ENCODE data around the gene EDN3.

The EDN3 gene

DNA sequence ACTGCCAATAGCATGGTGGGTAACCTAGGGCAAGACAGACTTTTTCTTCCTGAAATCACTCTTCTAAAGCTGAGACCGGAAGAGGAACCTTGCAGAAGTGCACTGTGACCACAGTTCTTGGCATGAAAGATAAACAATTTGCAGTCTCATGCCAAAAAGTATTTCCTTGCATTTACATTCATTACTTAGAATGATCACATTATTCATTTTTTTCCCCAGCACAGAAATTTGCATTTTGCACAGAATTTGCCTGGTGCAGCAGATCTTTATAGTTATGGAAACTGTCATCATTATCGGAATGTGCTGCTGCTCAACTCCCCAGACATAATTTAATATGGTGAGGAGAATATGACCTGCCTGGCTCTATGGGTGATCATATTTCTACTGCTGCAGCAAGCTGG is 42.2 kb upstream of the EDN3 start:
- H3K18ac ChIP-seq (ENCODE audit: low read length) = no peak overlapping the region
- H3K4me2 ChIP-seq (ENCODE audit: low read length) = no peak overlapping the region
- no peak overlapping the region for H2AFZ ChIP-seq (ENCODE audit: insufficient read depth, low read length, poor library complexity)
- no CpG with 5 or more reads among the region's 2 CpGs for WGBS (ENCODE audit: extremely low coverage, insufficient coverage, insufficient read length)
- H3K23ac ChIP-seq (ENCODE audit: low read length) = no peak overlapping the region
- no peaks in the 10 kb centered on the region for H3K36me3 ChIP-seq (ENCODE audit: control insufficient read depth in 1 of 2, insufficient read depth in 2 of 2, low read length in 2 of 2)
- H4K91ac ChIP-seq (ENCODE audit: low read depth, low read length) = no peak overlapping the region
- H4K12ac ChIP-seq (ENCODE audit: low read depth, low read length) = no peak overlapping the region
- H3K79me2 ChIP-seq (ENCODE audit: control insufficient read depth, insufficient read depth, low read length, poor library complexity) = no peaks in the 10 kb centered on the region
- H3K79me1 ChIP-seq (ENCODE audit: low read length) = no peaks in the 10 kb centered on the region
- H3K4ac ChIP-seq (ENCODE audit: low read depth, low read length) = no peak overlapping the region
- H3K27me3 ChIP-seq (ENCODE audit: insufficient read depth, low read length) = no peaks in the 10 kb centered on the region
- no peak for DNase-seq
- no peak overlapping the region for H2BK120ac ChIP-seq (ENCODE audit: insufficient read depth, low read length, poor library complexity)
- no peak overlapping the region for H2BK12ac ChIP-seq (ENCODE audit: low read length)
- no peak overlapping the region for H3K14ac ChIP-seq (ENCODE audit: low read length)
- H3K9ac ChIP-seq (ENCODE audit: low read length) = no peak overlapping the region
- H2AK5ac ChIP-seq (ENCODE audit: low read length) = no peak overlapping the region
- no peaks in the 10 kb centered on the region for H3K9me3 ChIP-seq (ENCODE audit: insufficient read depth, low read depth, low read length)
- no peak overlapping the region for H2BK5ac ChIP-seq (ENCODE audit: low read depth, low read length, poor library complexity)
- peaks cover 0 to 3% of the 10 kb centered on the region in 2 experiments for H3K4me1 ChIP-seq (ENCODE audit: control insufficient read depth in 1 of 2, insufficient read depth in 2 of 2, low read length in 2 of 2)
- H3K27ac ChIP-seq (ENCODE audit: low read depth, low read length) = no peak overlapping the region
- H3K4me3 ChIP-seq (ENCODE audit: low read depth, low read length) = no peak overlapping the region
- H4K8ac ChIP-seq (ENCODE audit: low read depth, low read length) = no peak overlapping the region

DNA sequence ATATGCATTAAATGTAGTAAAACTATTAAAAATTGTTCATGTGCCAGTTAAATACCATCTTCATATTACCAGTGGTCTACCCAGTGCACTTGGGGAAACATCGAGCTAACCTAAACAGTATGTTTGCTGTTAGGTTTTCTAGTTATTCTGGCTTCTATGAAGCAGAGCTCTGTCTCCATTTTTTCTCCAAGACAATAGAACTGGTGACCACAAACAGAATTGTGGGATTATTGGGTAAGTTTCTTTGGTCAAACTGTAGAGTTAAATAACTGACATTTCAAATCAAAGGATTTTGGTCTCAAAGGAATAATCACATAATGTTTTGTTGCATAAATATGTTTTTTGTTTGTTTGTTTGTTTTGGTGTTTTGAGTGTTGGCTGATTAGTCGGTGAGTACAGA is 40.5 kb upstream of the EDN3 start:
- Histone ChIP-seq H2AFZ (ENCODE audit: insufficient read depth, low read length, poor library complexity) (no peak overlapping the region), H2AK5ac (ENCODE audit: low read length) (no peak overlapping the region), H3K79me2 (ENCODE audit: control insufficient read depth, insufficient read depth, low read length, poor library complexity) (no peaks in the 10 kb centered on the region), H3K14ac (ENCODE audit: low read length) (no peak overlapping the region), H3K4me3 (ENCODE audit: low read depth, low read length) (no peak overlapping the region), H4K12ac (ENCODE audit: low read depth, low read length) (no peak overlapping the region), H3K9ac (ENCODE audit: low read length) (no peak overlapping the region), H3K36me3 (ENCODE audit: control insufficient read depth in 1 of 2, insufficient read depth in 2 of 2, low read length in 2 of 2) (no peaks in the 10 kb centered on the region), H4K8ac (ENCODE audit: low read depth, low read length) (no peak overlapping the region), H2BK120ac (ENCODE audit: insufficient read depth, low read length, poor library complexity) (no peak overlapping the region), H2BK12ac (ENCODE audit: low read length) (no peak overlapping the region), H3K9me3 (ENCODE audit: insufficient read depth, low read depth, low read length) (no peaks in the 10 kb centered on the region), H2BK5ac (ENCODE audit: low read depth, low read length, poor library complexity) (no peak overlapping the region), H3K27me3 (ENCODE audit: insufficient read depth, low read length) (peaks cover 1% of the 10 kb centered on the region), H3K4ac (ENCODE audit: low read depth, low read length) (no peak overlapping the region), H4K91ac (ENCODE audit: low read depth, low read length) (no peak overlapping the region), H3K27ac (ENCODE audit: low read depth, low read length) (no peak overlapping the region), H3K23ac (ENCODE audit: low read length) (no peak overlapping the region), H3K4me2 (ENCODE audit: low read length) (no peak overlapping the region), H3K79me1 (ENCODE audit: low read length) (no peaks in the 10 kb centered on the region), H3K4me1 (ENCODE audit: control insufficient read depth in 1 of 2, insufficient read depth in 2 of 2, low read length in 2 of 2) (no peaks in the 10 kb centered on the region), H3K18ac (ENCODE audit: low read length) (no peak overlapping the region)
- no peak for DNase-seq
- WGBS (ENCODE audit: extremely low coverage, insufficient coverage, insufficient read length) = 75% methylated on average over 1 of the region's 2 CpGs

DNA sequence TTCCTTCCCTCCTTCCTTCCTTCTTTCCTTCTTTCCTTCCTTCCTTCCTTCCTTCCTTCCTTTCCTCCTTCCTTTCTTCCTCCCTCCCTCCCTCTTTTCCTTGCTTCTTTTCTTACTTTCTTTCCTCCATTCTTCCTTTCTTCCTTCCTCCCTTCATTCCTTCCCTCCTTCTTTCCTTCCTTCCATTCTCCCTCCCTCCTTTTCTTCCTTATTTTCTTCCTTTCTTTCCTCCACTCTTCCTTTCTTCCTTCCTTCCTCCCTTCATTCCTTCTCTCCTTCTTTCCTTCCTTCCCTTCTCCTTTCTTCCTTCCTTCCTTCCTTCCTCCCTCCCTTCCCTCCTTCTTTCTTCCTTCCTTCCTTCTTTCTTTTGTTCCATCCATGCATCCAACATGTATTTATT is 35.1 kb upstream of the EDN3 start:
- H4K12ac ChIP-seq (ENCODE audit: low read depth, low read length) = no peak overlapping the region
- H3K27ac ChIP-seq (ENCODE audit: low read depth, low read length) = no peak overlapping the region
- no peaks in the 10 kb centered on the region for H3K36me3 ChIP-seq (ENCODE audit: control insufficient read depth in 1 of 2, insufficient read depth in 2 of 2, low read length in 2 of 2)
- H2AK5ac ChIP-seq (ENCODE audit: low read length) = no peak overlapping the region
- H3K4me1 ChIP-seq (ENCODE audit: control insufficient read depth in 1 of 2, insufficient read depth in 2 of 2, low read length in 2 of 2) = no peaks in the 10 kb centered on the region
- no peak overlapping the region for H4K91ac ChIP-seq (ENCODE audit: low read depth, low read length)
- no peaks in the 10 kb centered on the region for H3K79me1 ChIP-seq (ENCODE audit: low read length)
- H3K79me2 ChIP-seq (ENCODE audit: control insufficient read depth, insufficient read depth, low read length, poor library complexity) = no peaks in the 10 kb centered on the region
- H4K8ac ChIP-seq (ENCODE audit: low read depth, low read length) = no peak overlapping the region
- H3K23ac ChIP-seq (ENCODE audit: low read length) = no peak overlapping the region
- H2BK12ac ChIP-seq (ENCODE audit: low read length) = no peak overlapping the region
- no peaks in the 10 kb centered on the region for H3K9me3 ChIP-seq (ENCODE audit: insufficient read depth, low read depth, low read length)
- DNase-seq = no peak
- peaks cover 4% of the 10 kb centered on the region for H3K27me3 ChIP-seq (ENCODE audit: insufficient read depth, low read length)
- no peak overlapping the region for H3K9ac ChIP-seq (ENCODE audit: low read length)
- no peak overlapping the region for H3K4ac ChIP-seq (ENCODE audit: low read depth, low read length)
- no peak overlapping the region for H3K14ac ChIP-seq (ENCODE audit: low read length)
- H2AFZ ChIP-seq (ENCODE audit: insufficient read depth, low read length, poor library complexity) = no peak overlapping the region
- H3K18ac ChIP-seq (ENCODE audit: low read length) = no peak overlapping the region
- H3K4me3 ChIP-seq (ENCODE audit: low read depth, low read length) = no peak overlapping the region
- no peak overlapping the region for H3K4me2 ChIP-seq (ENCODE audit: low read length)
- no peak overlapping the region for H2BK120ac ChIP-seq (ENCODE audit: insufficient read depth, low read length, poor library complexity)
- H2BK5ac ChIP-seq (ENCODE audit: low read depth, low read length, poor library complexity) = no peak overlapping the region

DNA sequence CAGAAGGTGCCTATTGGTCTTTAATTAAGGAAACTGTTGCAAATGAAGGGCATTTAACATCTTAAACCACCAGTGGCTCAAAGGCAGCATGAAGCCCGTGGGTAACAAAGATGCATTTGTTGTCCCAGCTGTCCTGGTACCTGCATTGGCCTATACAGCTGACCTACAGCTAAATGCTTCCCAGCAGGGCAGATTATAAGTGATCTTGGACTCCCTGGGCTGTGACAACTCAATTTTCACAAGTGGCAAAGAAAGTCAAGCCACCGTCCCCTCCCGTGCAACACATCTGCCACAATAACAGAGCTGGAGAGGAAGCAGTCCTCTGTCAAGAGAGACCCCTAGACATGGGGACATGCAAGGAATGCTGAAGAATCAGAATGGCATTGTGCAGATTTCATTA is 31.5 kb upstream of the EDN3 start:
- Histone ChIP-seq H3K79me1 (ENCODE audit: low read length) (no peaks in the 10 kb centered on the region), H2AK5ac (ENCODE audit: low read length) (no peak overlapping the region), H2BK5ac (ENCODE audit: low read depth, low read length, poor library complexity) (no peak overlapping the region), H4K91ac (ENCODE audit: low read depth, low read length) (no peak overlapping the region), H3K14ac (ENCODE audit: low read length) (no peak overlapping the region), H3K9ac (ENCODE audit: low read length) (no peak overlapping the region), H3K9me3 (ENCODE audit: insufficient read depth, low read depth, low read length) (no peaks in the 10 kb centered on the region), H4K12ac (ENCODE audit: low read depth, low read length) (no peak overlapping the region), H3K79me2 (ENCODE audit: control insufficient read depth, insufficient read depth, low read length, poor library complexity) (no peaks in the 10 kb centered on the region), H2BK12ac (ENCODE audit: low read length) (no peak overlapping the region), H3K27ac (ENCODE audit: low read depth, low read length) (no peak overlapping the region), H3K4ac (ENCODE audit: low read depth, low read length) (no peak overlapping the region), H3K4me3 (ENCODE audit: low read depth, low read length) (no peak overlapping the region), H3K27me3 (ENCODE audit: insufficient read depth, low read length) (peaks cover 4% of the 10 kb centered on the region), H2BK120ac (ENCODE audit: insufficient read depth, low read length, poor library complexity) (no peak overlapping the region), H3K4me1 (ENCODE audit: control insufficient read depth in 1 of 2, insufficient read depth in 2 of 2, low read length in 2 of 2) (no peaks in the 10 kb centered on the region), H2AFZ (ENCODE audit: insufficient read depth, low read length, poor library complexity) (no peak overlapping the region), H3K36me3 (ENCODE audit: control insufficient read depth in 1 of 2, insufficient read depth in 2 of 2, low read length in 2 of 2) (no peaks in the 10 kb centered on the region), H3K23ac (ENCODE audit: low read length) (no peak overlapping the region), H4K8ac (ENCODE audit: low read depth, low read length) (no peak overlapping the region), H3K18ac (ENCODE audit: low read length) (no peak overlapping the region), H3K4me2 (ENCODE audit: low read length) (no peak overlapping the region)
- no CpG with 5 or more reads among the region's 3 CpGs for WGBS (ENCODE audit: extremely low coverage, insufficient coverage, insufficient read length)
- no peak for DNase-seq
